LNCaP clone FGC (cell line): ENCODE data around the gene GIPC2.
"Not testable (repeated sequence)": the region's sequence is repeated elsewhere in the genome, so short reads cannot be mapped to it uniquely, and the experiment has no call there.

Experiments used
- DNase-seq: peaks from one replicate; pipeline ENCODE4 v3.0.0-alpha.2; 2011; ENCODE audit warnings: low read depth
- H3K4me3 ChIP-seq: 2 replicates; pipeline ENCODE4 v1.5.1; 2011; ENCODE audit warnings: mild to moderate bottlenecking, low read depth, low read length, control low read depth
- CTCF ChIP-seq: IDR thresholded peaks from 2 replicates; pipeline ENCODE4 v1.5.1; 2012; ENCODE audit warnings: mild to moderate bottlenecking; ENCODE audit not compliant: control insufficient read depth, insufficient read depth; ENCODE audit errors: extremely low read depth

Gene GIPC2

GRCh38 chr1:78061825-78062523, 16.2 kb downstream of the GIPC2 start:
- DNase-seq = no peak
- no peak for TF ChIP-seq CTCF
- H3K4me3 ChIP-seq = no peak overlapping the region

DNA sequence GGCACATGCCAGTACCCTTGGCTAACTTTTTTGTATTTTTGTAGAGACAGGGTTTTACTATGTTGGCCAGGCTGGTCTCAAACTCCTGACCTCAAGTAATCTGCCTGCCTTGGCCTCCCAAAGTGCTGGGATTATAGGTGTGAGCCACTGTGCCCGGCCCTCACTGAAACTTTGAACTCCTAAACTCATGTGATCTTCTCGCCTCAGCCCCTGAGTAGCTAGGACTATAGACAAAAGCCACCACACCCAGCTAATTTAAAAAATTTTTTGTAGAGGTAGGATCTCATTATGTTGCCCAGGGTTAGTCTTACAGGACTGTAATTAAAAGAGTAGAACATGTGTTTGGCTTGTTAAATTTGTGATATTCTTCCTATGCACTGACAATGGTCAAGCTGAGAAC, 19.1 kb downstream of the GIPC2 start:
- DNase-seq, H3K4me3 ChIP-seq: not testable (repeated sequence)

DNA sequence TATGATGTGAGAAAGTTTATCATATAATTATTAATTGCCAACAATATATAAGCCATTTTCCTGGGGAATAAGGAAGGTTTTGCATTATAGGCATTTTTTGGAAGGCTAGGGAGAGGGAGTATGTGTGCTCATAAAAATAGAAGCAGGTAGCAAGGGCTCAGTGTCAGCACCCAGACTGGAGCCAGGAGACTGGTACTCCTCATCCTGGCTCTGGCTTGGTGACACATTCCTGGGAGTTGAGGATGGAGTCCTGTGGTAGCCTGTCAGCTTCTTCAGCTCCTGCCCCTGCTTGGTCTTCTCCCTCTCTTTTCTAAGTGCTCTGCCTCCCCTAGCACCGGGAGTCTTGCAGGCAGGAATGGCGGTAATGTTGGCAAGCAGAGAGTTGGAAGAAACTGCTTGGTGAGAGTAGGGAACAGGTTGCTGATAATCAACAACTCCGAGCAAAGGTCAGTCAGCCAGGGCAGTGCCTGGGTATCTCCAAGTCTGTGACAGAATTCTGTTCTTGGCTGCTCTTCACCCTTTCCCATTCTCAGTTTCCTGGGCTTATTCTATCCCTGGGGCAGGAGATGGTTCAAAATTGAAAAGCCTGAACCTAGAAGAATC, 23.0 kb downstream of the GIPC2 start:
- DNase-seq = no peak
- TF ChIP-seq CTCF = no peak
- no peak overlapping the region for H3K4me3 ChIP-seq

- no peak for TF ChIP-seq CTCF
These were observed 24.0 kb downstream of the GIPC2 start for GRCh38 chr1:78069784-78070183.

GRCh38 chr1:78070210-78070609, 24.4 kb downstream of the GIPC2 start:
- no peak for TF ChIP-seq CTCF
- no peak overlapping the region for H3K4me3 ChIP-seq
- no peak for DNase-seq

More at GRCh38 chr1:78069784-78070183, 24.0 kb downstream of the GIPC2 start:
- no peak overlapping the region for H3K4me3 ChIP-seq
- DNase-seq = no peak

GRCh38 chr1:78070758-78071157, 25.0 kb downstream of the GIPC2 start:
- no peak overlapping the region for H3K4me3 ChIP-seq
- TF ChIP-seq CTCF = no peak
- peak; percentile 25 for DNase-seq

GRCh38 chr1:78071696-78072095, 25.9 kb downstream of the GIPC2 start:
- H3K4me3 ChIP-seq = no peak overlapping the region
- TF ChIP-seq CTCF = no peak
- DNase-seq = no peak
